GM18909 (cell line): ENCODE measurements around the gene MRPS7.
"Not testable (repeated sequence)": the region's sequence is repeated elsewhere in the genome, so short reads cannot be mapped to it uniquely, and the experiment has no call there.

Source experiments
- ATAC-seq: cut with Tn5 transposase; IDR thresholded peaks from one replicate; pipeline ENCODE4 v1.9.1; 2021; ENCODE audit warnings: mild to moderate bottlenecking; ENCODE audit not compliant: unreplicated experiment, poor library complexity

Gene MRPS7

DNA sequence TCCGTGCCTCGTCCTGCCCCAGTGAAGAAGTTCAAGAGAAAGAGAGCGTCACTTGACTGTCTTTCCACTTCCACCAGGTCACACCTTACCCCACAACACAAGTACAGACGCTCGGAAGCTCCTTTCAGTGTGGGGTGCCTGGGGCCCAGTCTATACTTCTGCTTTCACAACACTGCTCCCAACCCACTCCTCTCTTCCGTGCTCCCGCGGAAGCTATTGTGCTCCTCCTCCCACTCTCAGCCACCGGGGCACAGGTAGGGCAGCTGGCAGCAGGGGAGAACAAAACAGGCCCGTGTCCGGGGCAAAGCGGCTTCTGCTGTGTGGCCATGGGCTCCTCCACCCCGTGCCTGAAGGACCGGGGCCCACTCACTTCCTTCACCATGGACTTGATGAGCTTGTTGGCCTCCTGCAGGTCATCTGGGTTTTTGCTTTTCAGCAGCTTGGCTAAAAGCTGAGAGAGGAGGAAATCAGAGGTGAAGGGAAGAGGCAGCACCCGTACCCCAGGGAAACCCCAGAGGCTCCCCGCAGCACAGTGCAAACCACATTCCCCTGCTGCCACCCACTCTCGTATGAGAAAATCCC is 19.1 kb upstream of the MRPS7 start:
- ATAC-seq, result no peak

DNA sequence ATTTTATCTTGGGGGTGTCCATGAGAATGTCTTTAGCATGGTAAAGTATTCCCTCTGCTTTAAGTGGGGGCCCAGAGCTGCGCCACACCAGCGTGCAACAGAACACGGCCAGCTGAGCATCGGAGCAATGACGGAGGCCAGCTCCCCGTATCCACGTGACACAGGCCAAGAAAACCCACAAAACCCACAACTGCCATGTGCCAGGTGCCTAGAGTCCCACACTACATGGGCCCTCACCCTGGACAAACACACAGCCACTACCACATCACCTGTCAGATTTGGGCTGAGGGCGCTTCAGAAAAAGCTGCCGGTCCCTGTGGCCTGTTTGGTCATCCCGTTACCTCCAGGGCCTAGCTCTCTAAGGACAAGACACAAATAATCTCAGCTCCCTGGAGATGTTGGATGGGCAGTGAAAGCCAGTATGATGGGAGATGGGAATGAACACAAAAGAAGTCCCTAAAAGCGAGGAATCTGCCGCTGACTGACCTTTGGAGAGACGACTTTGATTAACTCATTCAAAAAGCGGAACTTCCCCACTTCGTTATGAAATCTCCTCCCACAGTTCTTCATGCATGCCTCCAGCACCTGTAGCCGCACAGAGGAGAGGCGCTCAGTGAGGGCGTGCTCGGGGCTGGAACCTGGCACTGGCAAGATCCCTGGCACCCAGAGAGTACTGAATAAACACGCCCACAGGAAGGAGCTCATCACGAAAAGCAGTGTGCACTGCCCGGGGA is 17.4 kb upstream of the MRPS7 start:
- ATAC-seq, result no peak

DNA sequence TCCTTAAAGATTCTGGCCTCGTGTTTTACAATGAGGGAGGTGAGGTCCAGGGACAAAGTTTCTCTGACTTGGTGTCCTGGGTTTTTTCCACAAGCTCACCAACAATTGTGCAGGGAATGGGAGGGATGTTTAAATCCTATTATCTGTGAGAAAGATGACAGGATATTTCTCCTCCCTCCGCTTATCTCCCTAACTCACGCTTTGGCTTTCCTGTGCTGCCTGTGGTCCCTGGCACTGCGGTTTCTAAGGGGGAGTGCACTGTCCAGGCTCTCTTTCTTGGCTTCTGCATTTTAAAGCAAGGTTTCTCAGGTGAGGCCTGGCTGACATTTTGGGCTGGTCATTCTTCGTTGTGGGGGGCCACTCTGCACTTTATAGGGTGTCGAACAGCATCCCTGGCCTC is 16.7 kb upstream of the MRPS7 start:
- no peak for ATAC-seq

DNA sequence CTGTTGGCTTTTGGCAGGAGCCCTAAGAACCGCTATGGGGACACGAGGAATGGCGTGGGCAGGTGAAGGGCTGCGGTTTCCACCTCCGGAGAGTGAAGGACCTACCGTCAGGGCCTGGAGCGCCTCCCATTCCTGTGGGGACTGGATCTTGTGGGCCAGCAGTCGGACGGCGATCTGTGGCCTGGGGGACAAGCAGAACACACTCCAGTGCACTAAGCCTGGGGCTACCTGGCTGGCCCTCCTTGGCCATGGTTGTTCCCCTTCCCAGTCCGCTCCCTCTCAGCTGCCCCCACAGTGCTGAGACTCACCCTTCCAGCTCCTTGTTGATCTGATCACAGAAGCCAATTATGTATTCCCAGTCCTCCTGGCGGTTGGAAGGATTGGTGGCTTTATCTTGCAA is 15.3 kb upstream of the MRPS7 start:
- ATAC-seq, result no peak

DNA sequence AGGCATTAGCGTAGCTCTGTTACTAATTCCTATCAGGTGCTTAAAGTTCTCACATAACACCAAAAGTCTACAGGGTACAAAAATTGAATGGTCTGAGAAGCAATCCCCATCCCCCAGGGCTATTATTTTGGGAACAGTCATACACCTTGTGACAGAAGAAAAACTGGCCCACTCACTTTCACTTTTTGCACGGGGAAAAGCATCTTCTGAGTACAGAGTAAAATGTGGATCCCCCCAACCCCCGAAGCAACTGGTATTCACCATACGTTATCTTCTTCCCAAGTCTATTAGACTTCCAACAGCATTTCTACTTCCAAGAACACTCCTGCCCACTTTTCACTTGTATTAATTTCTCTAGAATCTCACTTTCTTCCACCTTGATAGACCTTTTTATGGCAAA is 12.1 kb upstream of the MRPS7 start:
- no peak for ATAC-seq

DNA sequence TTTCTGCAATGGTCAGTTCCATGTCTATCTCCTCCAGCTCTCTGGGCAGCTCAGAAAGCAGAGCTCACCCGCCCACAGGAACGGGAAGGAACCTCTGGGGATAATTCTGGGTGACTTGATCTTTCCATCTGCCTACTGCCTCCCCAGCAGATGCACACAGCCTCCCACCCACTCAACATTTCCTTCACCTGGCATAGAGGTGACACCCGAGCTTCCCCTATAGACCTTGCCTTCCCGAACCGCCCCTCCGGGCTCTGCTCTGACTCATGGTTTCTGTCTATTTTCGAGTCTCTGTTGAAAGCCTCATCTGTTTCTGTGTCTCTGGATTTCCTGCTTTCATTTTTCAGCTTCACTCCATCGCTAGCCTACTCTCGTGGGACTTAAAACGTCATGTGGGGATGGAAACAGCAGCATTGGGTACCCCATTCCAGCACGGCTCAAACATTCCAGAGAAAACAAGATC is 11.6 kb upstream of the MRPS7 start:
- peak; percentile 86 for ATAC-seq

DNA sequence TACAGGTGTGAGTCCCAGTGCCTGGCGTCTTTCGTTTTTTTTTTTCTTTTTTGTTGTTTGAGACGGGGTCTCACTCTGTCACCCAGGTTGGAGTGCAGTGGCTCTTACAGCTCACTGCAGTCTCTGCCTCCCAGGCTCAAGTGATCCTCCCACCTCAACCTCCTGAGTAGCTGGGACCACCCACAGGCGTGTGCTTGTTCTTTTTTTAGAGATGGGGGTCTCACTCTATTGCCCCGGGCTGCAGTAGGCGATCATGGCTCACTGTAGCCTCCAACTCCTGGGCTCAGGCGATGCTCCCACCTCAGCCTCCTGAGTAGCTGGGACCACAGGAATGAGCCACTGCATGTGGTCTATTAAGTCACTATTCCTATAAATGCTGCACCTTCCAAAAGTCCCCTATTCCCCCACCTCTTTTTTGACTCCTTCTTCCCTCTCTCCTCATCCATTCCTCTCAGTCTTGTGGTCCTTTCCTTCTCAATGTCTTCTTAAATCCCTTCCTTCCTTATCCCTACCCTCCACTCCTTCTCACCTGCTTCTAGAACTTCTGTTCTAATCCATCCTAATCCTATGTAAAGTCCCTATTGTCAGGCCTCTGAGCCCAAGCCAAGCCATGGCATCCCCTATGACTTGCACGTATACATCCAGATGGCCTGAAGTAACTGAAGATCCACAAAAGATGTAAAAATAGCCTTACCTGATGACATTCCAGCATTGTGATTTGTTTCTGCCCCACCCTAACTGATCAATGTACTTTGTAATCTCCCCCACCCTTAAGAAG is 9.5 kb upstream of the MRPS7 start:
- ATAC-seq, result no peak

DNA sequence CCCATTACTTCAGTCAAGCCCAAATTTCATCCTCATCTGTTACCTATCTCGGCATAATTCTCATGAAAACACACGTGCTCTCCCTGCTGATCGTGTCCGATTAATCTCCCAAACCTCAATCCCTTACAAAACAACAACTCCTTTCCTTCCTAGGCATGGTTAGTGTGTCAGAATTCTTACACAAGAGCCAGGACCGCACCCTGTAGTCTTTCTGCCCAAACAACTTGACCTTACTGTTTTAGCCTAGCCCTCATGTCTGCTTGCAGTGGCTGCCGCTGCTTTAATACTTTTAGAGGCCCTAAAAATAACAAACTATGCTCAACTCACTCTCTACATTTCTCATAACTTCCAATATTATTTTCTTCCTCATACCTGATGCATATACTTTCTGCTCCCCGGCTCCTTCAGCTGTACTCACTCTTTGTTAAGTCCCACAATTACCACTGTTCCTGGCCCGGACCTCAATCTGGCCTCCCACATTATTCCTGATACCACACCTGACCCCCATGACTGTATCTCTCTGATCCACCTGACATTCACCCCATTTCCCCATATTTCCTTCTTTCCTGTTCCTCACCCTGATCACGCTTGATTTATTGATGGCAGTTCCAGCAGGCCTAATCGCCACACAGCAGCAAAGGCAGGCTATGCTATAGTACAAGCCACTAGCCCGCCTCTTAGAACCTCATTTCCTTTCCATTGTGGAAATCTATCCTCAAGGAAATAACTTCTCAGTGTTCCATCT is 5.6 kb upstream of the MRPS7 start:
- not testable (repeated sequence) for ATAC-seq

DNA sequence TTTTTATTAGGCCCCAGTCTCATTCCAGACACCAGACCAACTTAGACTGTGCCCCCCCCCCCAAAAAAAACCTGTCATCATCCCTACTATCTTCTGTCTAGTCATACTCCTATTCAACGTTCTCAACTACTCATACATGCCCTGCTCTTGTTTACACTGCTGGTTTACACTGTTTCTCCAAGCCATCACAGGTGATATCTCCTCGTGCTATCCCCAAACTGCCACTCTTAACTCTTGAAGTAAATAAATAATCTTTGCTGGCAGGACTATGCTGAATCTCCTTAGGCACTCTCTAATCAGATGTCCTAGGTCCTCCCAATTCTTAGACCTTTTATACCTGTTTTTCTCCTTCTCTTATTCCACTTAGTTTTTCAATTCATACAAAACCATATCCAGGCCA is 4.5 kb upstream of the MRPS7 start:
- ATAC-seq, result not testable (repeated sequence)

DNA sequence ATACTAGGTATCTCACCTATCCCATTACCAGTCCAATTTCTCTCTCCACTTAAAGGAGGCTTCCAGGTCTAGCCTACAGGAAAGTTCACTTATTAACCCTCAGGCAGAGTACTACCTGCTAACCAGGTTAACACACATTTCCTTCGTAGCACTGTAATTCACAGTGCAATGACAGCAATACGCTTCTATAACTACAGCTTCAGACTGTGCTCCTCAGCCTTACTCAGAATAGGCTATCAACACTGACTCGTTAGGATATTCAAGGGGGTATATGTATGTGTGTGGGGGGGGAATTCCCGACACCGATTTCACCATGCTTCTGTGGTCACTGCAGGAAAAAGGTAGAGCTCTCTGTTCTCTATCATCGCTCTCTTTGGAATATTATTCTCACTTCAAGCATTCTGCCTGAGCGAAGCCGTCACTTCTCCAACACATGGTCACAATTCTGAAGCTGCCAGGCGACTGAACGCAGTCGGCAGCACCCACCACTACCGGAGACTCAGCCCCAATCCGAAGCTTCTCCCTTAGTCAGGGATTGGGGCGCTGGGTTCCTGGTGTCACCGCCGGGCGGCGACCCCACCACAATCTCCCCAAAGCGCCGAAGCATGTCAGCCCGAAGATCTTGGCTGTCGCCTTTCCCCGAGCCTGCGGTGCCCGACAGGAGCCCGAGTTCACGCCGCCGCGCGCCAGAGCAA is 891 bp upstream of the MRPS7 start:
- peak; percentile 40 for ATAC-seq

DNA sequence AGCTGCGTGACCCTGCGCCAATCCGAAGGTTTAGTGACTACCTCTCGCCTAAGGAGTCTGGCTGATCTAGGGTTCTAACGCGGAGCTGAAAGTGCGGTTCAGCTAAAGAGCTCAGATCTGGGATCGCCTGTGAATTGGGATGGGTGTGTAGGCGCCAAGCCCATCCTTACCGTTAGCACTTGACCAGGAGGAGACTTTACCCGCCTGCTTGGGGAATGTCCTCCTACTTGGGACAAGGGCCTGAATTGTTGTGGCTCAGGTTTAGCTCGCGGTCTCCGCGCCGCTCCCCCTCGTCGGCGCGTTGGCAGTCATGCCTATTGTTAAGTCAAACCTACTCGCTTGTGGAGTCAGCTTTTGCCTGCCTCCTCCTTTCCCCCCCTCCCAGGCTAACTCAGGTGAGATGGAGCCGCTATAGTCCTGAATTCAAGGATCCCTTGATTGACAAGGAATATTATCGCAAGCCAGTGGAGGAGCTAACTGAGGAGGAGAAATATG is 480 bp downstream of the MRPS7 start:
- ATAC-seq, result peak; percentile 9

DNA sequence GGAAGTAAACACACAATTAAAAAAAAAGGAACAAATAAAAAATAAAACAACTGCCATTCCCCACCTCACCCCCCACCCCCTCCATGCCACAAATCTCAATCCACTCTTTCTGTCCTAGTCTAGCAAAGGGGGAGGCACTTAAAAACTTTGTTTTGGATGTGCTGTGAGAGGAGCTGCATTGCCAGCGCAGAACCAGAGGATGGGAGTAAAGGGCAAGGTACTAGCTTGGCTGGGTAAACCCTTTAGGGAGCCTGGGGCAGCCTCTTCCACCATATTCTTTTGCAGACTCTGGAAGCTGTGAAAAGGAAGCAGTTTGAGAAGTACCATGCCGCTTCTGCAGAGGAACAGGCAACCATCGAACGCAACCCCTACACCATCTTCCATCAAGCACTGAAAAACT is 1.4 kb downstream of the MRPS7 start:
- no peak for ATAC-seq

DNA sequence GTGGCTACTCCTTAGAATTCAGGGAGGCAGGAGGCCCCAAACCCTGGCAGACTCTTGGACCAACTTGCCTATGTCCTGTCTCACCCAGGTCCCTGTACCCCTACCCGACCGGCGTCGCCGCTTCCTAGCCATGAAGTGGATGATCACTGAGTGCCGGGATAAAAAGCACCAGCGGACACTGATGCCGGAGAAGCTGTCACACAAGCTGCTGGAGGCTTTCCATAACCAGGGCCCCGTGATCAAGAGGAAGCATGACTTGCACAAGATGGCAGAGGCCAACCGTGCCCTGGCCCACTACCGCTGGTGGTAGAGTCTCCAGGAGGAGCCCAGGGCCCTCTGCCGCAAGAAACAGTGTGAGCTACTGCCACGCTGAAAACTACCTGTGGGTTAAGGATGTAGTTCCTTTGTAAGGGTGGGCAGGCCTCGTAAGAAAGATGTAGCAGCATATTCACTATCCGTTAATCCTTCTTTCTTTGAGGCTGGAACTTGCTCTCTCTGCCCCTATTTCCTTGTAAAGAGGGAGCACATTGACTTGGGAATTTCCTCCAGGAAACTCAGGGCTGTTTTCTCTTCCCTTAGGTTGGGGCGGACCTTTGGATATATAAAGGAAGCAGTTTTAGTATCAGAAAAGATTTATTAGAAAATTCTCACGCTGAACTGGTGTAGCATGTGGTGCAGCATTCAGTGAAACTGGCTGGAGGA is 4.1 kb downstream of the MRPS7 start:
- no peak for ATAC-seq

DNA sequence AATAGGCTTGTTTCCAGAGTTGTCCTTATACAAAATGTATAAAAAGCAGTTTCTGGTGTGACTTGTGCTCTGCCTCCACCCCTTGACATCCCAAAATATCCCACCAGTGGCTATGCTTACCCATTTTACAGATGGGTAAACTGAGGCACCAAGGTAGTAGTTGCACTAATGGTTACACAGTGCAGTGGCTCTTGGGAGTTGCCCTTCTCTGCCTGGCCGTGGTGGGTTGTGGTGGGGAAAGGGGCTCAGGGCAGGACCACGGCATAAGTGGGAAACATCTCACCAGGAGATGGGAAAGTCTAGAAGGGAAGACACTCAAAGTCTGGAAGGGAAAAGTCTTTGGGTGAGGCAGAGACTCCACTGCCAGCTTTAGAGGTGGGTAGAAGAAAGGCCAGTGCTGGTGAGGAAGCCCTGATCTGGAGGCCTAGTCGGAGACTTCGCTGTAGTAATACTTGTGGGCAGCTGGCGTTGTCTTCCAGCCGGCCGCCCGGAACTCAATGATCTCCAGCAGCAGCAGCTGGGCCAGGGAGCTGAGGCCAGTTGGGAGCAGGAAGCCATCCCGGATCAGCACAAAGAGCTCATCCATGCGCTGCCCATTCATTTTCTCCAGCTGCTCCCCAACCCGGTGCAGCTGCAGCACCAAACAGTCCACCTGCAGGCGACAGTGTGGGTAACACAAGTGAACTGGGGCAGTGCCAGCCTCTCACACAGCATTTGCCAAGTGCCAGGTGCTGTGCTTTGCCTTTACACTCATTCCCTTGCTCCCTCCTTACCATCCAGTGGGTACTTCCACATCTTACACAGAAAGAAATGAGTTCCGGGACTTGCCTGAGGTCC is 4.9 kb downstream of the MRPS7 start:
- no peak for ATAC-seq

DNA sequence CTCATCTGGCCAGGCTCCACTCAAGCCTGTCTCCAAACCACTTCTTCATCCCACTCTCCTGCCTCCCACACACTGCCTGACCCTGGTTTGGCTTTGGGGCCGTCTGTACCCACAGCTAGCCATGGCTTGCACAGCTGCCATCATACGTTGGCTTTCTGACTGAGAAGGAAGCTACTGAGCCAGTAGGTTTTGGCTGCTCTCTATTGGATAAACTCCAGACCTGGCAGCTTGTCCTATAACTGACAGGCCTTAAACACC is 5.4 kb downstream of the MRPS7 start:
- ATAC-seq, result no peak

DNA sequence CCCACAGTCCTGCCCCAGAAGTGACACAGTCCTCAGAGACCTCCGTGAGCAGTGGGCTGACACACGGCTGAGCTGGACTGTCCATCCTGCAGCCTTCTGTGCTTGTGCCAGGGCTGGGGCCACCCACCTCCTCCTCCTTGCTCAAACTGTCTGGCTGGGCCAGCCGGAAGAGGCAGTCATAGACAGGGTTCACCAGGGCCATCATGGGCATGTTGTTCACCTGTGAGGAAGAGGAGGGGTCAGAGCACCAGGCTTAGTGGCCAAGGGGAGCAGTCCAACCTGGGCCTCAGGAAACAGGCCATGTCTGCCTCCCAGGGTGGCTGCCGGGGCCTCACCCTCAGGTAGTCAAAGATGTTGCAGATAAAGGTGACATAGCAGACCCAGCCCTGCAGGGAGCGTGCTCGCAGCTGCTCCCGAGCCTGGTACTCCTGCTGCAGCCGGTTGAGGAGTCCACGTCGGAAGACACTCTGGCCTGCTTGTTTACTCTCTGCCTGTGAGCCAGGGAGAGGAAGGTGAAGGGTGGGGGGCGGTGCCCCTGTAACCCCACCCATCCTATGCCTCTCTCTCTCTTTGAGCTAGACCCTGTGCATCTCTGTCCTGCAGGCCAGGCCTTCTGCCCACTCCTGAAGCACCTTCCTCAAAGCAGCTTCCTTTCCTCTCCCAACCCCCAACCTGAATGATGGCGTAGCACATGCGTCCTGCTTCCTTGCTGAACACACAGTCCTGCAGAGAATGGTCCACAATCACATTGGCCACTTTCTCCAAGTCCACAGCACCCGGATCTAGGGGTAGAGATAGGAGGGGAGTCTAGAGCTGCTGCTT is 5.9 kb downstream of the MRPS7 start:
- ATAC-seq, result no peak

DNA sequence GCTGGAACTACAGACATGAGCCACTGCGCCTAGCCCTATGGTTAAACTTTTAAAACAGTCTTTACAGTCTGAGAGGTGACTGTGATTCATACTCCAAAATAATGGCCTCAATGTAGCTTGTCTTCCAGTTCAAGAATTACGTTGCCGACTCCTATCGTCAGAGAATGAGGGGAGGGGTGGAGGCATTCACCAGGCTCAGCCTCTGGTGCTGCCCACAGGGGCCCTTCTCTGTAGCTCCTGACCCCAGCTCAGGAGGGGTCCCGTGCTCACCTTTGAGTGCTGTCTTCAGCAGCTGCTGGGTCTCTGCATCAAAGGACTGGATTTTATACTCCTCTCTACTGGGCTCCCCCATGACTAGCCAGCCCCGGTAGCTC is 8.2 kb downstream of the MRPS7 start:
- ATAC-seq, result no peak
